GM23248 (cell line): ENCODE results near the gene DISP2. TPM values are rescaled to one million over a fixed set of nuclear protein-coding genes. Genes with fewer than 3 reads are reported as not detected.
A peak's percentile ranks its signal among the peaks of the same experiment; 100 is the strongest.

Experiments
- DNase-seq: peaks from one replicate; pipeline ENCODE4 v3.0.0-alpha.2; 2015
- H2AFZ ChIP-seq: fragments of 200-600 bp; sonication (generic); 2 replicates; pipeline ENCODE4 v1.6.1; 2016; ENCODE audit warnings: antibody characterized with exemption
- H3F3A ChIP-seq: fragments of 200-600 bp; sonication (generic); 2 replicates; pipeline ENCODE4 v1.6.1; 2016; ENCODE audit warnings: mild to moderate bottlenecking, antibody characterized with exemption, mixed run types; ENCODE audit not compliant: insufficient read depth
- H3K27ac ChIP-seq: fragments of 200-600 bp; sonication (generic); 2 replicates; pipeline ENCODE4 v1.5.1; 2016; ENCODE audit warnings: mild to moderate bottlenecking
- H3K27me3 ChIP-seq: fragments of 200-600 bp; sonication (generic); replicated peaks from 2 replicates; pipeline ENCODE4 v1.6.1; 2016; ENCODE audit warnings: mild to moderate bottlenecking; ENCODE audit not compliant: insufficient read depth
- H3K36me3 ChIP-seq: fragments of 200-600 bp; sonication (generic); 2 replicates; pipeline ENCODE4 v1.6.1; 2016; ENCODE audit warnings: low read depth, mild to moderate bottlenecking
- H3K4me1 ChIP-seq: fragments of 200-600 bp; sonication (generic); 2 replicates; pipeline ENCODE4 v1.6.1; 2016; ENCODE audit warnings: mild to moderate bottlenecking; ENCODE audit not compliant: insufficient read depth
- H3K4me2 ChIP-seq: fragments of 200-600 bp; sonication (generic); one replicate; pipeline ENCODE4 v1.6.1; 2016; ENCODE audit warnings: mild to moderate bottlenecking; ENCODE audit not compliant: unreplicated experiment
- H3K4me3 ChIP-seq: fragments of 200-600 bp; sonication (generic); 2 replicates; pipeline ENCODE4 v1.5.1; 2016; ENCODE audit warnings: mild to moderate bottlenecking
- H3K79me2 ChIP-seq: fragments of 200-600 bp; sonication (generic); 2 replicates; pipeline ENCODE4 v1.6.1; 2016; ENCODE audit warnings: mild to moderate bottlenecking; ENCODE audit not compliant: insufficient read depth
- H3K9ac ChIP-seq: fragments of 200-600 bp; sonication (generic); 2 replicates; pipeline ENCODE4 v1.6.1; 2016; ENCODE audit warnings: mild to moderate bottlenecking
- H3K9me2 ChIP-seq: fragments of 200-600 bp; sonication (generic); 2 replicates; pipeline ENCODE4 v1.6.1; 2016; ENCODE audit warnings: mixed run types, mild to moderate bottlenecking, moderate library complexity; ENCODE audit not compliant: insufficient read depth
- H3K9me3 ChIP-seq: fragments of 200-600 bp; sonication (generic); one replicate; pipeline ENCODE4 v1.6.1; 2017; ENCODE audit warnings: low read depth
- H4K20me1 ChIP-seq: fragments of 200-600 bp; sonication (generic); 2 replicates; pipeline ENCODE4 v1.6.0; 2016; ENCODE audit not compliant: insufficient read depth
- EZH2 ChIP-seq: fragments of 200-600 bp; sonication (generic); IDR thresholded peaks from 2 replicates; pipeline ENCODE4 v1.6.1; 2018; ENCODE audit warnings: antibody characterized with exemption, mild to moderate bottlenecking; ENCODE audit not compliant: insufficient read depth, poor library complexity, severe bottlenecking
- EZH2phosphoT487 ChIP-seq: fragments of 200-600 bp; sonication (generic); IDR thresholded peaks from 2 replicates; pipeline ENCODE4 v1.6.1; 2018; ENCODE audit warnings: antibody characterized with exemption, moderate library complexity, mild to moderate bottlenecking, low read depth; ENCODE audit not compliant: insufficient read depth
- WGBS, 2 experiments: methylation state at CpG; one replicate each; pipeline ENCODE4 v1.1.6; 2015 to 2017; ENCODE audit warnings: low lambda C conversion rate in 2 of 2, low coverage in 1 of 2; ENCODE audit errors: missing lambda C conversion rate in 2 of 2; 5-methylcytosine and 5-hydroxymethylcytosine counted together
- in situ Hi-C: fragments of 300-500 bp; cut with MboI; formaldehyde crosslinking; loops from 2 replicates; pipeline ENCODE4 v1.15.0; 2020
- polyA plus RNA-seq: library from polyadenylated mRNA; unstranded; fragments of >200 nt; fragmentation: Nextera tagmentation; extraction: Ambion mirVana; gene quantifications from 2 replicates; pipeline ENCODE4 v1.2.1, GENCODE V29; 2016
- total RNA-seq: library from RNA; depleted of rRNA; stranded (reverse); fragments of >200 nt; shearing (Covaris generic); gene quantifications from 2 replicates; pipeline ENCODE4 v1.2.3, GENCODE V29; 2014

Gene DISP2
- total and polyA plus RNA-seq, 2 experiments from 2014 or later: 0.11 to 0.51 TPM

DNA sequence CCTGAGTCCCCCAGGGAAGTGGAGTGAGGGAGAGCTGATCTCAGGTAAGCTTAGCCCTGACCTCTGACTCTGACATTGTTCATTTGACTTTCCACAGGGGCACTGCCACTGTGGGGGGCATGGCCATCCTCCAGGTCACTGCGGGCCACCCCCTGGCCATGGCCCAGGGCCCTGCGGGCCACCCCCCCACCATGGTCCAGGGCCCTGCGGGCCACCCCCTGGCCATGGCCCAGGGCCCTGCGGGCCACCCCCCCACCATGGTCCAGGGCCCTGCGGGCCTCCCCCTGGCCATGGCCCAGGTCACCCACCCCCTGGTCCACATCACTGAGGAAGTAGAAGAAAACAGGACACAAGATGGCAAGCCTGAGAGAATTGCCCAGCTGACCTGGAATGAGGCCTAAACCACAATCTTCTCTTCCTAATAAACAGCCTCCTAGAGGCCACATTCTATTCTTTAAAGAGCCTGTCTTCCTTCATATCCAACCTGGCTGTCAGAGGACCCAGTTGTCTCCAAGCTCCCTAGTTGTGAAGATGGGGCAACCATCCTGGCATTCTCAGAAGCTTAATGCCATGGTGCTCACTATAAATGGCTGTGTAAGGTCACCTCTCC is 1.9 kb upstream of the DISP2 start:
- WGBS, 2 experiments: 70 to 77% methylated on average over 2 to 5 of the region's 5 CpGs
- Histone ChIP-seq H3K9ac (no peak overlapping the region), H3K36me3 (no peaks in the 10 kb centered on the region), H3K79me2 (no peaks in the 10 kb centered on the region), H3K4me3 (no peak overlapping the region), H2AFZ (no peak overlapping the region), H3K27me3 (peaks cover 4% of the 10 kb centered on the region; the same call in 1 of the 2 replicates), H4K20me1 (no peaks in the 10 kb centered on the region), H3K9me2 (no peaks in the 10 kb centered on the region), H3K4me1 (no peaks in the 10 kb centered on the region), H3K4me2 (no peak overlapping the region), H3K9me3 (no peaks in the 10 kb centered on the region), H3K27ac (no peak overlapping the region), H3F3A (no peaks in the 10 kb centered on the region)
- no peak for DNase-seq
- in situ Hi-C loops: no loop called here
- TF ChIP-seq EZH2phosphoT487: no peak
- no peak for TF ChIP-seq EZH2

DNA sequence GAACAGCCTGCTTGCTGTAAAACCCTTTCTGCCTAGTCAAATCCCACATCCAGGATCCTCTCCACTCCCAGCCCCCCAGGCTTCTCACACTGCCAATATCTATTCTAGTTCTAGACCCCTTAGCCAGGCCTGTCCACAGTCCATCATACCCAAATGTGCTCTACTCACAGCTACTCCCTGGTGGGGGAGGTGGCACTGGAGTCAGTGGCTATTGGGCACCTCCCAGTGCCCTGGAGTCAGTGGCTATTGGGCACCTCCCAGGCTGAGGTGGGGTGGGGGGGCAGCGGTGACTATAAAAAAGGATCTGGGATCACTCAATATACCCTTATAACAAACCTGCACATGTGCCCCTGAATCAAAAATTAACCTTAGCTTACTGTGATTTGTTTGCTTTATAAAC is 773 bp upstream of the DISP2 start:
- Histone ChIP-seq H3K36me3 (no peaks in the 10 kb centered on the region), H2AFZ (no peak overlapping the region), H3K4me2 (peak overlapping the region; percentile 93), H3K27ac (no peak overlapping the region), H3K9ac (no peak overlapping the region), H3K4me3 (no peak overlapping the region; the same call in 1 of the 2 replicates), H4K20me1 (no peaks in the 10 kb centered on the region), H3K79me2 (no peaks in the 10 kb centered on the region), H3K9me2 (no peaks in the 10 kb centered on the region), H3F3A (no peaks in the 10 kb centered on the region), H3K27me3 (peaks cover 4% of the 10 kb centered on the region; the same call in 1 of the 2 replicates), H3K4me1 (no peaks in the 10 kb centered on the region), H3K9me3 (no peaks in the 10 kb centered on the region)
- TF ChIP-seq EZH2phosphoT487 (no peak), EZH2 (no peak)
- no peak for DNase-seq
- in situ Hi-C loops: no loop called here
- 44 to 46% methylated on average over 1 of the region's 1 CpG for WGBS, 2 experiments

DNA sequence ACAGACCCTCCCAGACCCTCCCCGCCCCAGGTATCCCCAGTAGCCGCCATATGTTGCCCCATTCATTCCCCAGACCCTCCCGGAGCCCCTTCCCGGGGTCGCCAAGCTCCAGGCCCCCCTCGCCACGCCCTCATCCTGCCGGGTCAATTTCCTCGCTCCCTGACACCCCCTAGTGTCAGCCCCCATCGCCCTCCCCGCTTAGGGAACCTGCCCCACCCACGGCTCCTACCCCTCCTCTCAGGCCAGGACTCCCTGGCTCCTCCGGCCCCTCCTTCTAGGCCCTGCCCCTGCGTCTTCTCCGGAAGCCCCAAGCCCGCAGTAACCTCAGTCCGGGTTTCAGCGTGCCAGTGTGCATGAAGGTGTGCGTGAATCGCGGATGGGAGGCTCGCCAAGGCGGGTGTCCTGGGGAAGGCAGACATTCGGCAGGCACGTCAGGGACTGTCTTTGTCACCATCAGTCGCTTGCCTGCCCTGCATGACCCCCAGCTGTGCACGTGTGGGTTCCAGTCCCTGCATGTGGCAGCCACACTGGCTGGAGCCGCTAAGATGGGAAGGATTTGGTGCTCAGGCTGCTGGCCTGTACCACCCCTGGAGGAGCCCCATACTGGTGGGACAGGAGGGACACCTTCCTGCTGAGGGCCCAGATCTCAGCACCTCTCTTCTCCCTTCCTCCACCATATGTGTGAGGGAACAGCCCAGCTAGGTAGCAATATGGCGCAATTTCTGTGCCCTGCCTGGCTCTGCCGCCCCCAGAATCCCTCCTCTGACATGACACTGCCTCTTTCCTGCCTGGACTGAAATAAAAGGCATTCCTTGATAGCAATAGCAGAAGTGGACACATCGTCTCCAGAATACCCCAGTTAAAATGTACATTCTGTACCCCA is 693 bp downstream of the DISP2 start:
- Histone ChIP-seq H3K4me3 (peak overlapping the region; percentile 77), H3K4me1 (no peaks in the 10 kb centered on the region), H2AFZ (no peak overlapping the region), H3F3A (no peaks in the 10 kb centered on the region), H3K36me3 (no peaks in the 10 kb centered on the region), H3K79me2 (no peaks in the 10 kb centered on the region), H3K27me3 (peaks cover 4% of the 10 kb centered on the region; the same call in 1 of the 2 replicates), H3K4me2 (peak overlapping the region; percentile 81), H3K9ac (no peak overlapping the region), H3K9me2 (no peaks in the 10 kb centered on the region), H3K27ac (no peak overlapping the region), H3K9me3 (no peaks in the 10 kb centered on the region), H4K20me1 (no peaks in the 10 kb centered on the region)
- no peak for DNase-seq
- TF ChIP-seq EZH2phosphoT487 (no peak), EZH2 (no peak)
- in situ Hi-C loops: no loop called here
- 8 to 11% methylated on average over 19 to 29 of the region's 31 CpGs for WGBS, 2 experiments

DNA sequence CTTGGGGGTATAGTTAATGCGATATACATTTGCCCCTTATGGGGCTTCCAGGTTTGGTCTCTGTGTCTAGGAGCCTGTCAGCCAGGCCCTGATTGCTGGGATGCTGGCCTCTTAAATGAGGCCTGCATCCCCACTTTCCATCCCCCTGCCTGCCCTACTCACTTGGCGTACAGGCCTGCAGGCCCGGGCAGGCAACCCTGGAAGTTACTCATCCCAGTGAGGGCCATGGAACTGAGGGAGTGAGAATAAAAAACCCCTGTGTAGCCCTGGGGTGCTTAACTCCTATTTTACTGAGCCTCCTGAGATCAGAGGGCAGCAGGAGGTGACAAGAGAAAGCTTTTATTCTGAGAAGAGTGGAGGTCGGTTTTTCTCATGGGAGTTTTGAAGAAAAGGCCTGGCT is 2.0 kb downstream of the DISP2 start:
- Histone ChIP-seq H3K79me2 (no peaks in the 10 kb centered on the region), H3K9me2 (no peaks in the 10 kb centered on the region), H4K20me1 (no peaks in the 10 kb centered on the region), H3K27me3 (peaks cover 4% of the 10 kb centered on the region; the same call in 1 of the 2 replicates), H3K9me3 (no peaks in the 10 kb centered on the region), H3K4me1 (no peaks in the 10 kb centered on the region), H3F3A (no peaks in the 10 kb centered on the region), H3K36me3 (no peaks in the 10 kb centered on the region), H2AFZ (no peak overlapping the region), H3K9ac (no peak overlapping the region), H3K27ac (no peak overlapping the region), H3K4me2 (no peak overlapping the region), H3K4me3 (no peak overlapping the region)
- no peak for DNase-seq
- no peak for TF ChIP-seq EZH2
- no peak for TF ChIP-seq EZH2phosphoT487
- WGBS, 2 experiments: 76 to 79% methylated on average over 4 of the region's 4 CpGs
- in situ Hi-C loops: no loop called here
